Activated naive CD4-positive, alpha-beta T cell treated with anti-CD3 and anti-CD28 coated beads for 36 hours (primary cell): Measurements from ENCODE around the gene TENM4. TPM values are rescaled to one million over a fixed set of nuclear protein-coding genes. Genes with fewer than 3 reads are reported as not detected.

Source experiments
- CTCF ChIA-PET: fragments of 350-600 bp; sonication (Branson Sonifier 250); formaldehyde crosslinking; loops from one replicate; lab custom pipeline; 2021; ENCODE audit warnings: antibody characterized with exemption; lab: Charles Lee
- DNase-seq: peaks from one replicate; pipeline ENCODE4 v3.0.0-alpha.2; 2020
- H3K27ac Mint-ChIP-seq: one replicate; pipeline ENCODE4 v1.8.0; 2021; ENCODE audit warnings: mild to moderate bottlenecking, mixed read lengths
- H3K27me3 Mint-ChIP-seq: one replicate; pipeline ENCODE4 v1.8.0; 2021; ENCODE audit warnings: low read depth, mixed read lengths
- H3K36me3 Mint-ChIP-seq: one replicate; pipeline ENCODE4 v1.8.0; 2021; ENCODE audit warnings: low read depth, mixed read lengths
- H3K4me1 Mint-ChIP-seq: one replicate; pipeline ENCODE4 v1.8.0; 2021; ENCODE audit warnings: low read depth, mixed read lengths
- H3K4me3 Mint-ChIP-seq: one replicate; pipeline ENCODE4 v1.8.0; 2021; ENCODE audit warnings: mild to moderate bottlenecking, moderate library complexity, mixed read lengths
- H3K9me3 Mint-ChIP-seq: one replicate; pipeline ENCODE4 v1.8.0; 2021; ENCODE audit warnings: mixed read lengths
- intact Hi-C: fragments of 100-400 bp; cut with micrococcal nuclease; formaldehyde crosslinking; loops from one replicate; pipeline ENCODE4 v1.15.1; 2023
- total RNA-seq, 2 experiments: library from RNA; stranded (reverse); gene quantifications; one replicate each; pipeline ENCODE4 v1.2.3, GENCODE V29; 2021

The TENM4 gene
- total RNA-seq, 2 experiments from 2014 or later, result not detected

DNA sequence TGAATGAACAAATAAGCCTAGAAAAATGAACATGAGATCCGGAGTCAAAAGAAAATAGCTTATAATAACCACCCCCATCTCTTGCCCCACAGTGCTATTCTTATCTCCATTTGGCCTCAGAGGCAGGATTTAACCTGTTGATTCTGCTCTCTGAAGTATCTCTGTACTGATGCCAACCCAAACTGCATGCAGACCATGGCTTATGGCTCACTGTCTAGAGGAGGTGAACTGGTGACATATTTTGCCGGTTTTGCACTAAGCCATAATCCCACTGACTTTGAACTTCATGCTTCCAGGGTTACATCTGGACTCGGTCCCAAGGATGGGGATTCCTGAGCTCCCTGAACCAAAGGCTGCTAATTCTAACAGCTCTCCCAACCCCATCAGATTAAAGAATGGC lies 397.1 kb downstream of the TENM4 start:
- no peak overlapping the region for H3K27ac Mint-ChIP-seq
- CTCF ChIA-PET, result no interaction called here
- intact Hi-C loops, result no loop called here
- no peaks in the 10 kb centered on the region for H3K4me1 Mint-ChIP-seq
- no peaks in the 10 kb centered on the region for H3K36me3 Mint-ChIP-seq
- H3K9me3 Mint-ChIP-seq, result no peaks in the 10 kb centered on the region
- H3K4me3 Mint-ChIP-seq, result no peak overlapping the region
- H3K27me3 Mint-ChIP-seq, result peaks cover 3% of the 10 kb centered on the region
- DNase-seq, result no peak

- Mint-ChIP-seq H3K9me3 (no peaks in the 10 kb centered on the region), H3K4me1 (no peaks in the 10 kb centered on the region), H3K4me3 (no peak overlapping the region), H3K27ac (no peak overlapping the region), H3K27me3 (no peaks in the 10 kb centered on the region), H3K36me3 (no peaks in the 10 kb centered on the region)
- DNase-seq, result no peak
- CTCF ChIA-PET, result interaction anchor here (0.6 kb wide), 1 partner anchor 76 kb away, joined by 3 read pairs; no protein-coding TSS in a partner anchor
- intact Hi-C loops, result no loop called here
These were observed 398.0 kb downstream of the TENM4 start for GRCh38 chr11:79042824-79043223.

GRCh38 chr11:79040348-79040747 lies 400.5 kb downstream of the TENM4 start:
- Mint-ChIP-seq H3K36me3 (no peaks in the 10 kb centered on the region), H3K27me3 (peaks cover 3% of the 10 kb centered on the region), H3K9me3 (no peaks in the 10 kb centered on the region), H3K27ac (no peak overlapping the region), H3K4me3 (no peak overlapping the region), H3K4me1 (no peaks in the 10 kb centered on the region)
- no peak for DNase-seq
- CTCF ChIA-PET, result interaction anchor here (0.6 kb wide), 1 partner anchor 33 kb away, joined by 4 read pairs; no protein-coding TSS in a partner anchor
- intact Hi-C loops, result no loop called here

DNA sequence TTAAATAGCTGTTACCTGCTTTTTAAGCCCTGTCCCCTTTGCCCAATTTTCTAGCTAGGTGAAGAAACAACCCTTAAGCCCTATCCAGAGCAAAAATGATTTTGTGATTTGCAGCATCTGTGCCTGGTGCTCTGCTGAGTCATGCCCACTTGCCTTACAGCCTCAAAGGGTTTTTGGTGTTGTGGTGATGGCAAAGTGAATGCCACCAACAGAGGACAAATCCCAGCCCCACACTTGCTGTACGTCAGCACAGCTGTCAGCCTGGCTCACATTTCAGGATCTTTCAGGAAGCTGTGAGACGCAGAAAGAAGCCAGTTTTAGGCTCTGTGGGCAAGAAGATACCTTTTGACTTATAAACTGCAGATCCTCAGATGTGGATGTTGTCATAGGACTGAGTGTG lies 401.7 kb downstream of the TENM4 start:
- H3K27ac Mint-ChIP-seq, result no peak overlapping the region
- H3K9me3 Mint-ChIP-seq, result no peaks in the 10 kb centered on the region
- peaks cover 3% of the 10 kb centered on the region for H3K27me3 Mint-ChIP-seq
- H3K36me3 Mint-ChIP-seq, result no peaks in the 10 kb centered on the region
- DNase-seq, result no peak
- intact Hi-C loops, result no loop called here
- H3K4me1 Mint-ChIP-seq, result no peaks in the 10 kb centered on the region
- CTCF ChIA-PET, result no interaction called here
- H3K4me3 Mint-ChIP-seq, result no peak overlapping the region

DNA sequence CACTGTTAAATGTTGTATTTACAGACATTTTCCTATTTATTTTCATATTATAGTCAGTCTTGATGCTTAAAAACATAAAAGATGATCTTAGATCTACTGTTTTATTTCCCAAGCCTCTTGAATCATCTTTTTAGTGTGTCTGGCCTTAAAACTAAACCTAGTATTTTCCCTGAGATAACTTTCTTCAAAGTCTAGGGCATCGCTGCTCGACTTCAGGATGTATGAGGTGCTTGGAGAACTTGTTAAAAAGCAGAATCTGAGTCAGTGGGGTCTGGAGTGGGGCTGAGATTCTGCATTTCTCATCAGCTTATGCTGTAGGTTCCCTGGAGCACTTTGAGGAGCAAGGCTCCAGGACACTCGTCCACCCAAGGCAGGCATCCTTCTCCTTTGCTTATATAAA lies 404.9 kb downstream of the TENM4 start:
- no peak overlapping the region for H3K4me3 Mint-ChIP-seq
- no peak for DNase-seq
- intact Hi-C loops, result no loop called here
- no peak overlapping the region for H3K27ac Mint-ChIP-seq
- CTCF ChIA-PET, result interaction anchor here (1.0 kb wide), 1 partner anchor 18 kb away, joined by 5 read pairs; no protein-coding TSS in a partner anchor
- no peaks in the 10 kb centered on the region for H3K4me1 Mint-ChIP-seq
- H3K27me3 Mint-ChIP-seq, result peaks cover 12% of the 10 kb centered on the region
- H3K9me3 Mint-ChIP-seq, result no peaks in the 10 kb centered on the region
- no peaks in the 10 kb centered on the region for H3K36me3 Mint-ChIP-seq

GRCh38 chr11:79033833-79034232 lies 407.0 kb downstream of the TENM4 start:
- H3K36me3 Mint-ChIP-seq, result no peaks in the 10 kb centered on the region
- CTCF ChIA-PET, result no interaction called here
- intact Hi-C loops, result no loop called here

DNA sequence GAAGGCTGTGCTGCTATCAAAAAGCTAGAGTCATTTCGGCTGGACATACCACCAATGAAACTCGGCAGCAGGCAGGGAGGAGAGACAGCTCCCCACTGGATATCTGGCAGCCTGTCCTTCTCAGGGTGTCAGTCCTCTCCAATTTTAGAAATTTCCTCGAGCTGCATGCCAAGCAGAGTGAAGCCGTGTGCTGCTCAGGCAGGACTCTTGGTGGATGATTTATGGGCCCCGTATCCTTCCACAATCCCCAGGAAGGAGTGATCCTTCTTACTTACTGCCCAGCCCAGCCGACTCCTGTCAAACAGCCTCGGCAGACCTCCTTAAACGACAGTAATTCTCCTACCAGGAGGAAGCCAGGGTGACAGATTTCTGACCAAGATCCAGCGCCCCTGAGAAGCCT lies 410.4 kb downstream of the TENM4 start:
- CTCF ChIA-PET, result interaction anchor here (0.8 kb wide), 1 partner anchor 385 kb away, joined by 3 read pairs; no protein-coding TSS in a partner anchor
- Mint-ChIP-seq H3K27me3 (peaks cover 27% of the 10 kb centered on the region), H3K27ac (no peak overlapping the region), H3K4me1 (peaks cover 3% of the 10 kb centered on the region), H3K9me3 (no peaks in the 10 kb centered on the region), H3K36me3 (no peaks in the 10 kb centered on the region), H3K4me3 (no peak overlapping the region)
- DNase-seq, result no peak
- intact Hi-C loops, result no loop called here

More at GRCh38 chr11:79033833-79034232, 407.0 kb downstream of the TENM4 start:
- H3K9me3 Mint-ChIP-seq, result no peaks in the 10 kb centered on the region
- no peak overlapping the region for H3K4me3 Mint-ChIP-seq
- no peak overlapping the region for H3K27ac Mint-ChIP-seq
- DNase-seq, result no peak
- no peaks in the 10 kb centered on the region for H3K4me1 Mint-ChIP-seq
- peaks cover 19% of the 10 kb centered on the region for H3K27me3 Mint-ChIP-seq

DNA sequence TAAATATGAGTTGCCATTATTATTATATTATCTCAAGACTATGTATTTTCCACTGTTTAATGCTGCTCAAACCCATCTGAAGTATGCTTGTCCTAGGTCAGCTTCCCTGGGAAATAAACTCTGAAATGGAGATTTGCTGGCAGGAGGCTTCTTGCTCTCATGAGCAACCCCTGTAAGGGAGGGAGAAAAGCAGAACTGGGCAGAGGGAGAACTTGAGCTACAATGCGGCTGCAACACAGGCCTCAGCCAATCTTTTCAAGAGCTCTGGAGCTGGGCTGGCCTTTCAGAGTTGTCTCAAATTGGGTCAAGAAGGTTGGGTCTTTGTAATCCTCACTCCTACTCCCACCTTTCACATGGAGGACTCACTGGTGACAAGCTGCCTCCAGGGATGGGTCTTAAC lies 412.6 kb downstream of the TENM4 start:
- Mint-ChIP-seq H3K4me3 (no peak overlapping the region), H3K27me3 (peaks cover 36% of the 10 kb centered on the region), H3K9me3 (no peaks in the 10 kb centered on the region), H3K36me3 (no peaks in the 10 kb centered on the region), H3K27ac (no peak overlapping the region), H3K4me1 (peaks cover 3% of the 10 kb centered on the region)
- intact Hi-C loops, result no loop called here
- no peak for DNase-seq
- CTCF ChIA-PET, result interaction anchor here (1.2 kb wide), 1 partner anchor 47 kb away, joined by 3 read pairs; no protein-coding TSS in a partner anchor

- Mint-ChIP-seq H3K4me1 (peaks cover 3% of the 10 kb centered on the region), H3K4me3 (no peak overlapping the region), H3K27ac (no peak overlapping the region), H3K36me3 (no peaks in the 10 kb centered on the region), H3K9me3 (no peaks in the 10 kb centered on the region), H3K27me3 (peaks cover 36% of the 10 kb centered on the region)
- intact Hi-C loops, result no loop called here
- CTCF ChIA-PET, result interaction anchor here (1.2 kb wide), 1 partner anchor 48 kb away, joined by 3 read pairs; no protein-coding TSS in a partner anchor
- no peak for DNase-seq
These were observed 413.9 kb downstream of the TENM4 start for GRCh38 chr11:79026803-79027445.

DNA sequence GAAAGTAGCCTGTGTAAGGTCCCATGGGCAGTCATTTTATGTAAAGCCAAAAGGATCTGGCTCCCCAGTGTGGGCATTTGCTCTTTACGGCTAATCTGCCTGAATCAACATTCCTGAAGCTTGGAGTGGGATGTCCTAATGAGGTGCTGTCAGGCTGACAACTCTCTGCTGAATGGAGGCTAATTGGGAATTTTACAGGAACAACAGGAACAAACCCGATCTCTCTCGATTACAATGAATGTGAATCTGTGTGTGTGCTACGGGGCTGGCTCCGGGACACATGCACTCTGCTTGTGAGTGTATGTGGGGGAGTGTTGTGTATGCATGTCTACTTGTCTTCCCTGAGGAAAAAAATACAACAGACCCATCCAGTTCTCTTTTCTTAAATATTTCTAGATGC lies 415.2 kb downstream of the TENM4 start:
- intact Hi-C loops, result no loop called here
- Mint-ChIP-seq H3K36me3 (no peaks in the 10 kb centered on the region), H3K4me1 (peaks cover 3% of the 10 kb centered on the region), H3K27me3 (peaks cover 31% of the 10 kb centered on the region), H3K4me3 (no peak overlapping the region), H3K27ac (no peak overlapping the region), H3K9me3 (no peaks in the 10 kb centered on the region)
- DNase-seq, result no peak
- CTCF ChIA-PET, result no interaction called here

DNA sequence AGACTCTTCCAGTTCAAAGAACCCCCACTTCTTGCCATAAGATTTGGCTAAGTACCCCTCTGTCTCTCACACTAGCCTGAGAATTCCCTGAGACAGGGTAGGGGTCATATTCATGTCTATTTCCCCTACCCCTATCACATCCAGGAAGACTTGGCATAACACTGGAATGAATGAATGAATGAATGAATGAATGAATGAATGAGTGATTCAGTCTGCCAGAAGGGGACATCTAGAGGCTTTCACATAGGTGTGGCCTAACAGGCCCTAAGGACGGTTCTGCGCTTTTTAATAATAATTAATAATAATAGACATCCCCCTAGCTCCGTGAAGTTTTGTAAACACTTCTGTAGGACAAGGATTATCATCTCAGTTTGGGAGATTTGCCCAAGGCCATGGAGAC lies 415.7 kb downstream of the TENM4 start:
- Mint-ChIP-seq H3K4me3 (no peak overlapping the region), H3K27ac (no peak overlapping the region), H3K36me3 (no peaks in the 10 kb centered on the region), H3K9me3 (no peaks in the 10 kb centered on the region), H3K27me3 (peaks cover 31% of the 10 kb centered on the region), H3K4me1 (peaks cover 3% of the 10 kb centered on the region)
- intact Hi-C loops, result no loop called here
- no peak for DNase-seq
- CTCF ChIA-PET, result no interaction called here

- peaks cover 28% of the 10 kb centered on the region for H3K27me3 Mint-ChIP-seq
- H3K9me3 Mint-ChIP-seq, result no peaks in the 10 kb centered on the region
- CTCF ChIA-PET, result no interaction called here
- H3K27ac Mint-ChIP-seq, result no peak overlapping the region
- intact Hi-C loops, result no loop called here
- H3K4me3 Mint-ChIP-seq, result no peak overlapping the region
- H3K4me1 Mint-ChIP-seq, result peaks cover 3% of the 10 kb centered on the region
- no peaks in the 10 kb centered on the region for H3K36me3 Mint-ChIP-seq
- DNase-seq, result no peak
These were observed 418.6 kb downstream of the TENM4 start for GRCh38 chr11:79022265-79022664.

DNA sequence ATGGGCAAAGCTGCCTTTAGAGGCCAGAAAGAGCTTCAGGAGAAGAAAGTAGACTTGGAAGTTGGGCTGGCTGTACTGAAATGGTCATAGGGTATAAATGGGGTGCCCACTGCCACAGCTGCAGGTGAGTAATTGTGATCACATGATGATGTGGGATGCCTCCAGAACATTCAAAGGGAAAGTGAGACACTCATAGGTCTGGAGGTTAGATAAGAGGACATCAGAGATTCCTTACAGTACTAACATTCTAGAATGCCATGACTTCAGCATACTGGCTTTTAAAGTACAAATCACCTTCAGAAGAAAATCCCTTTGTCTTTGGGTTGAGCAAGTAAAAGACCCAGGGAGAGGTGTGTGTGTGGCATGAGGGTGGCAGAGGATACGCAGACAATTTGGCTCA lies 419.2 kb downstream of the TENM4 start:
- Mint-ChIP-seq H3K9me3 (no peaks in the 10 kb centered on the region), H3K27ac (no peak overlapping the region)
- CTCF ChIA-PET, result no interaction called here

More for the DNA sequence above, 419.2 kb downstream of the TENM4 start:
- Mint-ChIP-seq H3K36me3 (no peaks in the 10 kb centered on the region), H3K4me1 (no peaks in the 10 kb centered on the region), H3K4me3 (no peak overlapping the region), H3K27me3 (peaks cover 24% of the 10 kb centered on the region)
- no peak for DNase-seq
- intact Hi-C loops, result no loop called here
